HL-60/S4 treated with phorbol 12-myristate 13-acetate at 8.2 ng/mL for 4 days and 3 days (cell line): ENCODE data around the gene C2orf80.
"Not testable (repeated sequence)": the region's sequence is repeated elsewhere in the genome, so short reads cannot be mapped to it uniquely, and the experiment has no call there.

Experiments used
- in situ Hi-C: fragments of 300-500 bp; cut with MboI; formaldehyde crosslinking; loops from 2 replicates; pipeline ENCODE4 v1.15.0; 2022; ENCODE audit warnings: low sequenced_read_pairs

Gene C2orf80

GRCh38 chr2:208189810-208190503 lies at the start of gene C2orf80:
Gene C2orf80 (minus strand): TSS chr2:208190030. CDS start chr2:208186986, 3,044 bp downstream.
- in situ Hi-C loops = no loop called here

- in situ Hi-C loops = no loop called here
These were observed 46.0 kb upstream of the C2orf80 start for GRCh38 chr2:208235860-208236259.

- in situ Hi-C loops = no loop called here
These were observed 45.0 kb upstream of the C2orf80 start for GRCh38 chr2:208234786-208235185.

GRCh38 chr2:208228476-208228875 lies 38.6 kb upstream of the C2orf80 start:
- in situ Hi-C loops = no loop called here

GRCh38 chr2:208227581-208228232 lies 37.9 kb upstream of the C2orf80 start:
- in situ Hi-C loops = no loop called here

GRCh38 chr2:208224802-208225201 lies 35.0 kb upstream of the C2orf80 start:
- in situ Hi-C loops = no loop called here

- in situ Hi-C loops = no loop called here
These were observed 32.5 kb upstream of the C2orf80 start for GRCh38 chr2:208222351-208222750.

GRCh38 chr2:208221873-208222272 lies 32.0 kb upstream of the C2orf80 start:
- in situ Hi-C loops = not testable (repeated sequence)

GRCh38 chr2:208210688-208211451 lies 21.0 kb upstream of the C2orf80 start:
- in situ Hi-C loops = no loop called here

- in situ Hi-C loops = no loop called here
These were observed 18.7 kb upstream of the C2orf80 start for GRCh38 chr2:208208335-208209085.

- in situ Hi-C loops = no loop called here
These were observed 17.9 kb upstream of the C2orf80 start for GRCh38 chr2:208207769-208208168.

- in situ Hi-C loops = no loop called here
These were observed 14.3 kb upstream of the C2orf80 start for GRCh38 chr2:208204166-208204565.

- in situ Hi-C loops = no loop called here
These were observed 5.7 kb upstream of the C2orf80 start for GRCh38 chr2:208195531-208195930.

GRCh38 chr2:208192611-208193236 lies 2.9 kb upstream of the C2orf80 start:
- in situ Hi-C loops = no loop called here

GRCh38 chr2:208189069-208189809 lies 591 bp downstream of the C2orf80 start:
- in situ Hi-C loops = no loop called here

GRCh38 chr2:208186893-208187292 lies 2.9 kb downstream of the C2orf80 start:
- in situ Hi-C loops = no loop called here

- in situ Hi-C loops = no loop called here
These were observed 3.4 kb downstream of the C2orf80 start for GRCh38 chr2:208186465-208186864.

- in situ Hi-C loops = no loop called here
These were observed 5.7 kb downstream of the C2orf80 start for GRCh38 chr2:208183972-208184705.

GRCh38 chr2:208183526-208183925 lies 6.3 kb downstream of the C2orf80 start:
- in situ Hi-C loops = no loop called here
